SU-DHL-6 (cell line): ENCODE data around the gene UBE2D4.

Source experiments
- H2AFZ ChIP-seq: fragments of 200-600 bp; sonication (generic); 2 replicates; pipeline ENCODE4 v1.6.1; 2014; ENCODE audit warnings: low read depth, mild to moderate bottlenecking, moderate library complexity, mixed read lengths, antibody characterized with exemption, low read length; ENCODE audit not compliant: severe bottlenecking
- H3F3A ChIP-seq: fragments of 200-600 bp; shearing (Covaris generic); 2 replicates; pipeline ENCODE4 v1.6.0; 2016; ENCODE audit warnings: antibody characterized with exemption, mild to moderate bottlenecking; ENCODE audit not compliant: insufficient read depth
- H3K27ac ChIP-seq: fragments of 200-600 bp; sonication (generic); 2 replicates; pipeline ENCODE4 v1.5.1; 2016; ENCODE audit warnings: low read depth, mild to moderate bottlenecking, low read length, moderate library complexity, mixed read lengths
- H3K27me3 ChIP-seq: fragments of 200-600 bp; sonication (generic), shearing (Covaris generic); 2 replicates; pipeline ENCODE4 v1.6.0; 2014; ENCODE audit warnings: mild to moderate bottlenecking, low read length
- H3K36me3 ChIP-seq: fragments of 200-600 bp; sonication (generic); 2 replicates; pipeline ENCODE4 v1.6.1; 2014; ENCODE audit warnings: mild to moderate bottlenecking, low read length, mixed read lengths
- H3K4me2 ChIP-seq: fragments of 300-600, 200-600 bp; shearing (Covaris generic), sonication (generic); 2 replicates; pipeline ENCODE4 v1.6.0; 2014; ENCODE audit warnings: low read length, low read depth, mild to moderate bottlenecking; ENCODE audit not compliant: poor library complexity, severe bottlenecking
- H3K4me3 ChIP-seq: fragments of 200-600 bp; sonication (generic); 2 replicates; pipeline ENCODE4 v1.5.1; 2014; ENCODE audit warnings: antibody characterized with exemption, low read length, mild to moderate bottlenecking, mixed read lengths; ENCODE audit not compliant: insufficient read depth, poor library complexity, severe bottlenecking
- H3K79me2 ChIP-seq: fragments of 200-600 bp; sonication (generic); 2 replicates; pipeline ENCODE4 v1.6.1; 2014; ENCODE audit warnings: mild to moderate bottlenecking, low read length, moderate library complexity; ENCODE audit not compliant: insufficient read depth
- H3K9ac ChIP-seq: fragments of 200-600 bp; sonication (generic); 2 replicates; pipeline ENCODE4 v1.7.0; 2014; ENCODE audit warnings: mild to moderate bottlenecking, low read length
- H3K9me2 ChIP-seq: fragments of 200-600 bp; sonication (generic); replicated peaks from 2 replicates; pipeline ENCODE4 v1.6.1; 2014; ENCODE audit warnings: low read length; ENCODE audit not compliant: insufficient read depth
- H3K9me3 ChIP-seq: fragments of 200-600 bp; sonication (generic); 2 replicates; pipeline ENCODE4 v1.6.1; 2014; ENCODE audit warnings: low read length, mixed read lengths; ENCODE audit not compliant: insufficient read depth
- H4K20me1 ChIP-seq: fragments of 200-600 bp; sonication (generic); 2 replicates; pipeline ENCODE4 v1.6.1; 2014; ENCODE audit warnings: low read depth, mild to moderate bottlenecking, antibody characterized with exemption, low read length, moderate library complexity, mixed read lengths
- CTCF ChIP-seq: fragments of 200-600 bp; sonication (generic); IDR thresholded peaks from one replicate; pipeline ENCODE4 v1.5.1; 2017; ENCODE audit warnings: antibody characterized with exemption, mild to moderate bottlenecking, low read length, moderate library complexity; ENCODE audit not compliant: insufficient read depth, poor library complexity, severe bottlenecking
- EZH2phosphoT487 ChIP-seq: fragments of 200-600 bp; sonication (generic), shearing (Covaris generic); conservative IDR thresholded peaks from 2 replicates; pipeline ENCODE4 v1.6.1; 2018; ENCODE audit warnings: mild to moderate bottlenecking, antibody characterized with exemption, low read length, moderate library complexity, mixed read lengths

The UBE2D4 gene

GRCh38 chr7:43915907-43916306, 10.3 kb upstream of the UBE2D4 start:
- Histone ChIP-seq H3K36me3 (0 out of 2 replicates have a peak, but pooled peaks cover 2% of the 10 kb centered on the region), H3K4me3 (no peak overlapping the region), H3K27me3 (no peaks in the 10 kb centered on the region), H3K9me3 (no peaks in the 10 kb centered on the region), H3K27ac (no peak overlapping the region), H3K4me2 (no peak overlapping the region), H2AFZ (no peak overlapping the region), H3K79me2 (0 out of 2 replicates have a peak, but pooled peaks cover 5% of the 10 kb centered on the region), H3K9ac (no peak overlapping the region), H3K9me2 (no peaks in the 10 kb centered on the region), H3F3A (no peaks in the 10 kb centered on the region; the same call in 1 of the 2 replicates), H4K20me1 (no peaks in the 10 kb centered on the region)
- TF ChIP-seq CTCF = no peak
- TF ChIP-seq EZH2phosphoT487 = no peak

GRCh38 chr7:43921423-43921822, 4.8 kb upstream of the UBE2D4 start:
- H3K9me2 ChIP-seq = no peaks in the 10 kb centered on the region
- H2AFZ ChIP-seq = no peak overlapping the region
- no peaks in the 10 kb centered on the region for H3K36me3 ChIP-seq
- no peaks in the 10 kb centered on the region; the same call in 1 of the 2 replicates for H3F3A ChIP-seq
- no peak overlapping the region for H3K4me2 ChIP-seq
- TF ChIP-seq EZH2phosphoT487 (no peak), CTCF (no peak)
- H3K9ac ChIP-seq = no peak overlapping the region
- no peak overlapping the region for H3K27ac ChIP-seq
- H4K20me1 ChIP-seq = no peaks in the 10 kb centered on the region
- H3K4me3 ChIP-seq = no peak overlapping the region
- H3K9me3 ChIP-seq = no peaks in the 10 kb centered on the region
- H3K27me3 ChIP-seq = no peaks in the 10 kb centered on the region
- H3K79me2 ChIP-seq = peaks cover 32% of the 10 kb centered on the region

GRCh38 chr7:43922726-43923125, 3.5 kb upstream of the UBE2D4 start:
- H3K9me2 ChIP-seq = no peaks in the 10 kb centered on the region
- no peaks in the 10 kb centered on the region for H4K20me1 ChIP-seq
- no peak overlapping the region for H3K4me3 ChIP-seq
- no peak overlapping the region for H3K4me2 ChIP-seq
- H3K36me3 ChIP-seq = no peaks in the 10 kb centered on the region
- peaks cover 8% of the 10 kb centered on the region; the same call in 1 of the 2 replicates for H3F3A ChIP-seq
- H3K27me3 ChIP-seq = no peaks in the 10 kb centered on the region
- H3K9ac ChIP-seq = no peak overlapping the region
- TF ChIP-seq CTCF = no peak
- no peak for TF ChIP-seq EZH2phosphoT487
- no peak overlapping the region for H2AFZ ChIP-seq
- no peak overlapping the region for H3K27ac ChIP-seq
- peaks cover 42% of the 10 kb centered on the region for H3K79me2 ChIP-seq
- no peaks in the 10 kb centered on the region for H3K9me3 ChIP-seq
